Bronchial epithelial cell (primary cell): Measurements from ENCODE around the gene PRDX4. TPM values are rescaled to one million over a fixed set of nuclear protein-coding genes. Genes with fewer than 3 reads are reported as not detected.

Experiments used
- DNase-seq: peaks from one replicate; pipeline ENCODE4 v3.0.0-alpha.2; 2010; ENCODE audit warnings: low read depth
- FAIRE-seq: peaks from 2 replicates; lab custom pipeline; 2011; peaks lifted over from hg19 to GRCh38; lab: Jason Lieb, UNC
- H3K27me3 ChIP-seq: 2 replicates; pipeline ENCODE4 v1.5.1; 2011; ENCODE audit warnings: low read length; ENCODE audit not compliant: control insufficient read depth, insufficient read depth
- H3K36me3 ChIP-seq: 2 replicates; pipeline ENCODE4 v1.5.1; 2011; ENCODE audit warnings: low read length; ENCODE audit not compliant: control insufficient read depth, insufficient read depth
- H3K4me3 ChIP-seq: 2 replicates; pipeline ENCODE4 v1.5.1; 2011; ENCODE audit warnings: mild to moderate bottlenecking, low read depth, low read length, control low read depth
- CTCF ChIP-seq: IDR thresholded peaks from 2 replicates; pipeline ENCODE4 v1.5.1; 2011; ENCODE audit warnings: mild to moderate bottlenecking, moderate library complexity, low read length, control low read depth, inconsistent platforms; ENCODE audit not compliant: insufficient read depth, severe bottlenecking
- total RNA-seq: library from RNA; depleted of rRNA; stranded (reverse); fragments of >200 nt; gene quantifications from 2 replicates; pipeline ENCODE4 v1.2.1, GENCODE V29; 2014

PRDX4 gene
- total RNA-seq, 1 donor from 2014 or later: 179 TPM

GRCh38 chrX:23692166-23692565, 24.9 kb downstream of the PRDX4 start:
- no peak for TF ChIP-seq CTCF
- H3K27me3 ChIP-seq: no peaks in the 10 kb centered on the region
- DNase-seq (no peak), FAIRE-seq (no peak)
- H3K4me3 ChIP-seq: no peak overlapping the region
- H3K36me3 ChIP-seq: no peaks in the 10 kb centered on the region

GRCh38 chrX:23694606-23695005, 27.3 kb downstream of the PRDX4 start:
- no peaks in the 10 kb centered on the region for H3K27me3 ChIP-seq
- H3K4me3 ChIP-seq: no peak overlapping the region
- peak; percentile 33 for TF ChIP-seq CTCF
- no peaks in the 10 kb centered on the region for H3K36me3 ChIP-seq
- DNase-seq (peak; percentile 39), FAIRE-seq (no peak)

GRCh38 chrX:23699636-23700194, 32.4 kb downstream of the PRDX4 start:
- no peak for FAIRE-seq
- H3K27me3 ChIP-seq: no peaks in the 10 kb centered on the region
- DNase-seq: no peak
- TF ChIP-seq CTCF: no peak
- H3K36me3 ChIP-seq: no peaks in the 10 kb centered on the region
- no peak overlapping the region for H3K4me3 ChIP-seq

- no peak for FAIRE-seq
- no peaks in the 10 kb centered on the region for H3K27me3 ChIP-seq
- peaks cover 5% of the 10 kb centered on the region for H3K36me3 ChIP-seq
- TF ChIP-seq CTCF: no peak
- no peak overlapping the region for H3K4me3 ChIP-seq
- no peak for DNase-seq
Observed at GRCh38 chrX:23704673-23705206, 37.4 kb downstream of the PRDX4 start.

DNA sequence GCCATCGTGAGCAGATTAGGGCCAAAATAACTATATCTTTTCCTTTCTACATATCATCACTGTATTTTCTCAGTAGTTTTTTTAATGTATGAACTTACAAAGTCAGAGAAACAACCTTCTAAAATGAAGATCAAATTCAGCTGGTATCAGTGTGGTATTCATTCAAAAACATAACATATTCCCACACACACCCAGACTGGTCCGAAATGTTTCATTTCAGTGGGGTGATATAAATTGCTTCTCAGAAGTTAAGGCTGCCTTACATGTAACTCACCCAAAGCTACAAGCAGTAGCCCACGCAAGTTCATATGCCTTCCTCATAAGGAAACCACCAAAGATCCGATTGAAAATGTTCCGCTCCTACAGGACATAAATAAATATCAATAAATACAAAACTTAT, 37.9 kb downstream of the PRDX4 start:
- no peak for FAIRE-seq
- Histone ChIP-seq H3K27me3 (no peaks in the 10 kb centered on the region), H3K36me3 (peaks cover 5% of the 10 kb centered on the region), H3K4me3 (no peak overlapping the region)
- no peak for DNase-seq
- TF ChIP-seq CTCF: no peak
